ENCODE measurements around the gene DCTD. TPM values are rescaled to one million over a fixed set of nuclear protein-coding genes. Genes with fewer than 3 reads are reported as not detected.

The DCTD gene
- total RNA-seq, 1 experiment from 2014 or later = 100 TPM

- no peaks in the 10 kb centered on the region for H3K79me2 ChIP-seq (ENCODE audit: insufficient read depth, low read length)
- H3K9me3 Mint-ChIP-seq = peaks cover 20 to 21% of the 10 kb centered on the region in 2 experiments
- DNase-seq = no peak
- H4K91ac ChIP-seq (ENCODE audit: insufficient read length, low read depth, low read length) = no peak overlapping the region
- H3K9me3 ChIP-seq (ENCODE audit: control insufficient read depth, low read depth, low read length) = peaks cover 7% of the 10 kb centered on the region
- H2AK5ac ChIP-seq (ENCODE audit: insufficient read length, low read length) = no peak overlapping the region
- H3K14ac ChIP-seq (ENCODE audit: insufficient read depth, low read length) = no peak overlapping the region
- peaks cover 10 to 20% of the 10 kb centered on the region in 2 experiments for H3K4me1 Mint-ChIP-seq
- H4K20me1 ChIP-seq (ENCODE audit: control insufficient read depth, insufficient read depth, insufficient read length) = no peaks in the 10 kb centered on the region
- no peaks in the 10 kb centered on the region for H3K79me1 ChIP-seq (ENCODE audit: insufficient read depth, low read depth, low read length, poor library complexity, severe bottlenecking)
- no peak overlapping the region for H4K8ac ChIP-seq (replicated peaks; ENCODE audit: insufficient read length, low read depth, low read length)
- no peaks in the 10 kb centered on the region for H3K4me1 ChIP-seq (ENCODE audit: insufficient read depth, low read length)
- H2BK120ac ChIP-seq (ENCODE audit: low read depth, low read length, poor library complexity, severe bottlenecking) = no peak overlapping the region
- no peak overlapping the region for H2BK5ac ChIP-seq (ENCODE audit: insufficient read length, low read length)
- no peak overlapping the region for H3K9ac ChIP-seq (ENCODE audit: extremely low read depth, insufficient read length, low read length)
- no peak overlapping the region for H2BK12ac ChIP-seq (ENCODE audit: insufficient read length, low read depth, low read length)
- no peak overlapping the region for H3K56ac ChIP-seq (ENCODE audit: insufficient read length, low read depth, low read length)
- no peaks in the 10 kb centered on the region for H3K27me3 ChIP-seq (ENCODE audit: insufficient read depth, low read length)
- no peak overlapping the region for H3K27ac Mint-ChIP-seq
- peaks cover 5 to 26% (median 6%) of the 10 kb centered on the region in 3 experiments for H3K36me3 Mint-ChIP-seq (ENCODE audit: insufficient read depth in 1 of 3, low read depth in 3 of 3)
- H4K5ac ChIP-seq (ENCODE audit: insufficient read length, low read depth, low read length) = no peak overlapping the region
- H3K4me3 Mint-ChIP-seq = no peak overlapping the region
- H3K23ac ChIP-seq (ENCODE audit: insufficient read length, low read depth, low read length) = no peak overlapping the region
- no peak for TF ChIP-seq CTCF (conservative IDR thresholded peaks at IDR 0.05)
- no peak overlapping the region for H2BK20ac ChIP-seq (ENCODE audit: low read depth, low read length, poor library complexity, severe bottlenecking)
- H3K4me2 ChIP-seq (ENCODE audit: insufficient read depth, insufficient read length, low read length) = no peak overlapping the region
- H3K4ac ChIP-seq (ENCODE audit: low read depth, low read length) = no peak overlapping the region
- H2BK15ac ChIP-seq (ENCODE audit: low read depth, low read length) = no peak overlapping the region
- no peak overlapping the region for H3K27ac ChIP-seq (ENCODE audit: insufficient read length, low read depth, low read length)
- no peak overlapping the region for H3T11ph ChIP-seq (ENCODE audit: low read length)
- peaks cover 15% of the 10 kb centered on the region for H3K27me3 Mint-ChIP-seq (ENCODE audit: low read depth)
- H3K18ac ChIP-seq (ENCODE audit: insufficient read length, low read depth, low read length) = no peak overlapping the region
- no peaks in the 10 kb centered on the region for H3K23me2 ChIP-seq (ENCODE audit: insufficient read length, low read depth, low read length, poor library complexity, severe bottlenecking)
- H2AFZ ChIP-seq (ENCODE audit: low read length) = no peak overlapping the region
- no CpG with 5 or more reads among the region's 13 CpGs for WGBS (ENCODE audit: extremely low coverage, insufficient read length, low lambda C conversion rate)
Observed at GRCh38 chr4:182855877-182856276, 61.3 kb downstream of the DCTD start.
